Stimulated activated CD4-positive, alpha-beta T cell treated with anti-CD3 and anti-CD28 coated beads, Interleukin-15, amount 100 ng/mL, for 1 hour (primary cell): ENCODE data around the gene SPATA32.

Experiments
- DNase-seq, 2 donors: peaks; one replicate each; pipeline ENCODE4 v3.0.0-alpha.2; 2020; ENCODE audit warnings: low read depth in 1 of 2, low spot score in 1 of 2

Gene SPATA32

GRCh38 chr17:45230410-45230786 is 31.5 kb downstream of the SPATA32 start:
- no peak for DNase-seq

GRCh38 chr17:45229681-45230409 is 32.0 kb downstream of the SPATA32 start:
- no peak for DNase-seq

DNA sequence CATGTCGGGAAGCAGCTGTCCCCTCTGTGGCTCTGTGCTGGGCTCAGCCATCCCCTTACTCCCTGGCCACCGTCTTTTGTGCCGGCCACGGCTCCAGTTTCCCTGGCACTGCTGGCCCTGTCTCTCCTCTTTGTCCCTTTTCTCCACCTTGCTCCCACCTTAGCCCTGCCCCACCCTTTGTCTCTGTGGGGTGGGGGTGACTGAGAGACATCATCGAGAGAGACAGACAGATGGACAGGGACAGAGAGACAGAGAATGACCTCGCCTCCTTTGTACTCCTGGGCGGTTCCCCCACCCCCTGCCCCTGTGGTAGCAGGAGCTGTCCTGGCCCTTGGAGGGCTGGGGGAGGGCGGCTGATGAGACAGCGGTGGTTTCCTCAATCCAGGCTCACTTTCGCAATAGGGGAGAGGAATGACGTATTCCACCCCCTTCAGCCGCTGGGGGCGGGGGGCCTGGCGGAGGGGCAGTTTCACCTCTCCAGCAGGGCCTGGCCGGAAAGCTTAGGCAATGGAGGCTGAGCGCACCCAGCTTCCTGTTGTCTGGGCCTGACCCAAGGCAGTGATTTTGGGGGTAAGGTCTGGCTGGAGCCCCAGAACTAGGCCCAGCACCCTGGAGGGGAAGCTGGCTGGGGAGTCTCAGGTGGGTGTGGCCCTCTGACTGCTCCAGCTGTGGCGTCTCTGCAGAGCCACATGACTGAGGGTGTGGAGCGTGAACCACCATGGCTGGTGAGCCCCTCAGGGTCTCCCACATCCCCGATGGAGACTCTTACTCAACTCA is 32.9 kb downstream of the SPATA32 start:
- DNase-seq, result peak; percentile 56 to 75

DNA sequence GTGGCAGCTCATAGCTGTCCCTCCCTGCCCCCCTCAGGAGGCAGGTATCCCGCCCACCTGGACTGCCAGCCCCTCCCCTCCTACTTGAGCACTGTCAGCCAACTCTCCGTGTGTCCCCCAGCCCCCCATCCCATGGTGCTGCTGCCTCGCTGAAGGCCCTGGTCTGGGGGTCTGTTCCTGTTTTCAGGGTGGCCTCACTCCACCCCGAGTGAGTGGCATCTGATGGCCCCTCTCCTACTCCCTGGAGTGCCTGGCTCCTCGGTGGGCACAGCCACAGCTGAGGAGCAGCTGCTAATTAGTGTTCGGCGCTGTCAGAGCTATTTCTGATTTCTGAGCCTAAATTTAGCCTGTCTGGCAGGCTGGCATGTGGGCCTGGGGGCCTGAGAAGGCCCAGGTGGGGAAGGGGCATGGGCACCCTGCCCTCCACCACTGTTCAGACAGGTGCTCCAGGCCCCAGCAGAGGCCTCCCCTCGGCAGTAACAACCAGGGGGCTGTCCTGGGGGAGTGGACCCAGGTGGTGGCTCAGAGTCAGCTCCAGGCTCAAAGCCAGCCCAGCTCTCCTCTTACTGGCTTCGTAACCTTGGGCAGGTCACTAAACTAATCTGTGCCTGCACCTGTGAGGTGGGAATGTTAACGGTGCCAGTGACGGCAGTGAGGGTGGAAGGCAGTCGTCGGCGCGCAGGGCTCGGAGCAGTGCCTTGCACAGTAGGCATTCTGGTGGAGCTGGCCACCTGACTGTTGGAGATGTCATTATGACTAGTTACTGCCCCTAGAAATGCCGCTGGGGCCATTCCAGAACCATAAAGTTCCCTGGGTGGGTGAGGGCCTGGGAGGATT is 33.8 kb downstream of the SPATA32 start:
- no peak for DNase-seq

DNA sequence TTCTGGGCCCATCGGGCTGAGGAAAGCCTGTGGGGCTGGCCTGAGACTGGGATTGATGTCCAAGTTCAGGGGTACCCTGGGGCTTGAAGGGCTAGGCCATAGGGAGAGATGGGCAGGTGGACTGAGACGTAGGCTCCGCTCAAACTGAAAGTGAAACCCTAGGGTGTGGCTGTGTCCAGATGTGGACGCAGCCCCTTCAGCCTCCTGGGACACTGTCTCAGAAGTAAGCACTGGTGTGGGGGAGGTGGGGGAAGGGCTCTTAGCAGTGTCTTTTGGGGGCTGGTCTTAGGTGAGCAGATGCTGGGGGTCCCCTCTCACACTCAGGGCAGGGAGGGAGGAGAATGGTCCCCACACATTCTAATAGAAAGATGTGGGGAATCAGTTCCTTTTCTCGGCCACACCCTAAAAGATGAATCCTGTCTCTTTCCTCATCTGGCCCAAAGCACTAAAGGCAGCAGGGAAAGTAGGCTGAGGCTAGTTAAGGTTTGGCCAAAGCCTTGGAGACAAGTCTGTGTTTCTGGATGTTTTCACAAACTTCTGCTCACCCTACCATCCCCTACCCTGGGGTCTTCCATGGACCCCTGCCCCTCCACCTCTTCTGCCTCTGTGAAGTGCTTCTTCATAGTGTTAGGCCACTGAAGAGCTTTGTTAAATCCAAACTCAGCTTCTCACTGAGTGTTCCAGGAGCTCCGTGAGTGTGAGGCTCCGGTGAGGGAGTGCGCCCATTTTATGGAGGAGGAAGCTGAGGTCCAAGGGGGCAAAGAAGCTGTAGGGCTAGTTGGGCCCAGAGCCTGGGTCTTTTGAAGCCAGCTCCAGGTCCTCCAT is 34.6 kb downstream of the SPATA32 start:
- no peak for DNase-seq

DNA sequence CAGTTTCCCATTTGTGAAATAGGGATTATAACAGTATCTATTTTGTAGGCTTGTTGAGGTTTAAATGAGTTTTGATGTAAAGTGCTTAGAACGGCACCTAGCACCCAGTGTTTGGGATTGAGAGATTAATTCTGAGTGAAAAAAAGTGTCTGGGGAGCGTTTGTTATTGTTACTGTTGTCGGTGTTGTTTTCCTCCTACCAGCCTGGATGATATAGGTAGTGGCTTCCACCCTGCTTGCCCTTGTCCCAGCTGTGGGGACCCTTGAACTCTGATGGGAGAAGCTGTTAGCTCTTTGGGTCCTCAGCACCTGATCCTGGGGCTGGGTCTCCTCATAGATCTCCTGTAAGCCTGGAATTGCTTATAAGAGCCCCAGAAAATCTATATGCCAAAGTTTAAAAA is 35.3 kb downstream of the SPATA32 start:
- DNase-seq, result no peak

- DNase-seq, result peak; percentile 87 to 90
Measured at GRCh38 chr17:45225964-45226530, 35.8 kb downstream of the SPATA32 start.

- DNase-seq, result peak in 1 of 2 donors; percentile 40
Measured at GRCh38 chr17:45225051-45225700, 36.7 kb downstream of the SPATA32 start.

GRCh38 chr17:45224671-45225050 is 37.2 kb downstream of the SPATA32 start:
- DNase-seq, result no peak

- DNase-seq, result peak in 1 of 2 donors; percentile 31
Measured at GRCh38 chr17:45223539-45224528, 38.1 kb downstream of the SPATA32 start.

DNA sequence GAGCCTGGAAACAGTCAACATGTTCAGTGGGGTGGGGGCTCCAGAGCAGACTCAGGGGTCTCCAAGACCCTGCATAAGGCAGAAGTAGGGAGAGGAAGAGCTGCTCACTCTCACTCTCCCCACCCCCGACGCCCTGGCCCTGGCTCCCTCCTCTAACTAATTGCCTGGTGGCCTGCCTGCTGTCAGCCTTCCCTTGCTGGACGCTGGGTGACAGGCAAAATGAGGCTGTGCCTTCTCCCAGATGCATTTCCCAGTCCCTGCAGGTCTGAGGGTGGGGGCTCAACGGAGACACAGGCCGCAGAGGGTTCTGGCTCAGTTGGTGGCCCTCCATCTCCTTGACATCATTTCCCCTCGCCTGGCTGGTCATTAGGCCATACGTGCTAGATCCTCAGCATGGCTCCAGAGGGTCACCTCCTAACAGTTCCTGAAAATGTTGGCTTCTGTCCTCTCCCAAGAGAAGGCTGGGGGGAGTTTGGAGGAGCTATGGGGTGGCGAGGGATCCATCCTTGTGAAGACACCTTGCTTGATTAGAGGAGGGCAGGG is 38.8 kb downstream of the SPATA32 start:
- DNase-seq, result no peak

GRCh38 chr17:45222289-45222995 is 39.5 kb downstream of the SPATA32 start:
- peak in 1 of 2 donors; percentile 45 for DNase-seq

- DNase-seq, result no peak
Measured at GRCh38 chr17:45222014-45222288, 39.9 kb downstream of the SPATA32 start.

DNA sequence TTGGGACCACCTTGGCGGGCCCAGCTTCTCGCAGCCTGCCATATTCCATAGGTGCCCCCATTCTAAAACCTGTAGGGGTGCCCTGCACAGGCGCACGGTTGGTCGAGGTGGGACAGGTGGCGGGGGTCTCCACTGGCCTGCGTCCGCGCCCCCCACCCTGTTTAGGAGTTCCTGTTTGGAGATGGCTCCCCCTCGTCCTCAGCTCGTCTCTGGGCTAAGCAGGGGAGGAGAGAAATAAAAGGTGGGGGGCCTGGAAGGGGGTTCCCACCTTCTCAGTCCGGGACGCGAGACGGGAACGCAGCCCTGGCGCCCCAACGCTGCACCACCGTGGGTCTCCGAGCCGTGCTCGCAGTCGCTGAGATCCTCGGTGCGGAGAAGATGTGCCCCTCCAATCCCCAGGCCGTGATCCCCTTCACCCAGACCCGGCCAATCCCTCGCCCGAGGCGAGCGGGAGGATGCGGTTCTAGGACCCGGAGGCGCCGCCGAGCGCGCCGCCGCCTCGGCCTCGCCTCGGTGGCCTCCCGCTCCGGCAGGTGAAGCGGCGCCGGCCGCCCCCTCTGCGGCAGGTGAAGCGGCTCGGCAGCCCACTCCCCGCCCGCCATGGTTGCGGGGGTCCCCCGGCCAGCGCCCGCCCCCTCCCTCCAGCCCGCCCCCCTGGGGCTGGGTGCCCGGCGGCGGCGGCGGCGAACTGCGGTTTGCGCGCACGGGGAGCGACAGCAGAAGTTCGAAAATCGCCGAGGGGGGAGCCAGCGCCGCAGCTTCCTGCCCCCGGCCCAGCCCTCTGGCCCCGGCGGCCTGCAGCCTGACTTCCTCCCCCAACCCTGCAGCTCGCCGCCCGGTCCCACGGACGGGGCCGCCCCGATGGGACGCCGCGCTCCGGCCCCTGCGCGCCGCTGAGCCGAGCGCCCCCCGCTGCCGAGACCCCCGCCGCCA is 40.5 kb downstream of the SPATA32 start, which contains the start of gene FMNL1:
FMNL1 (plus strand) TSS at position 805 of the 933 bp plus-strand sequence. CDS start 240 bp downstream, outside the sequence.
- peak in 1 of 2 donors; percentile 46 for DNase-seq

DNA sequence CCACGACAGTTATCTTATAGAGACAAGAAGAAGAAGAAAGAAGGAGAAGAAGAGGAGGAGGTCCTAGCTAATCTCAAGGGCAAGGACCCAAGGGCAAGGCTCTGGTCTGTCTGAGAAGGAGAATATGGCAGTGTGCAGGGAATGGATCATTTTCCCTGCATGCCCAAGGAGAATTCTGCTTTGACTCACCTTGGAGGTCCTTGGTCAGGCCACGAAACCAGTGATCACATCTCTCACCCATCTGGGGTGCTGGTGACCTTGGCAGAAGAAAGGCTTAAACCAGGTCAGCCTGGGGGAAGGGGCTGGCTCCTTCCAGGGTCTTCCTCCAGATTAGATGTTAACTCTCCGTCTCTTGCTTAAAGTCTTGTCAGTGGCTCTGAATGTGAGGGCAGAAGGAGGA is 41.8 kb downstream of the SPATA32 start:
- DNase-seq, result no peak

- DNase-seq, result peak; percentile 73 to 84
Measured at GRCh38 chr17:45218895-45219661, 42.8 kb downstream of the SPATA32 start.
